ENCODE data around the gene RGPD8. TPM values are rescaled to one million over a fixed set of nuclear protein-coding genes. Genes with fewer than 3 reads are reported as not detected.

RGPD8 gene
- total RNA-seq, 1 experiment from 2014 or later, result 13.6 TPM

- H3K4me3 ChIP-seq (ENCODE audit: low read length), result no peak overlapping the region
- H3K9me2 ChIP-seq (replicated peaks; ENCODE audit: low read length), result no peaks in the 10 kb centered on the region
- no peak for ATAC-seq
- TF ChIP-seq EZH2 (IDR thresholded peaks at IDR 0.05; ENCODE audit: low read length, unreplicated experiment) (no peak), EZH2phosphoT487 (IDR thresholded peaks at IDR 0.05; ENCODE audit: borderline replicate concordance, low read length) (no peak), CTCF (conservative IDR thresholded peaks at IDR 0.05; ENCODE audit: low read depth, low read length) (no peak)
- DNase-seq, result no peak
- H3K4me1 ChIP-seq (ENCODE audit: insufficient read depth, low read length), result no peaks in the 10 kb centered on the region
- no peak overlapping the region for H3K4me2 ChIP-seq (ENCODE audit: low read length)
- intact Hi-C loops (cut with micrococcal nuclease), result no loop called here
- no peak overlapping the region for H3K9ac ChIP-seq (ENCODE audit: low read length)
- BruUV-seq (replicated peaks), result no TSS peak
- no peak overlapping the region for H3K27ac ChIP-seq (ENCODE audit: low read length)
- ChIA-PET CTCF (interaction anchor here (0.6 kb wide), 1 partner anchor 158 kb away, joined by 3 read pairs; no protein-coding TSS in a partner anchor), POLR2A (ENCODE audit: unreplicated experiment) (no interaction called here)
- H3K79me2 ChIP-seq (ENCODE audit: low read length), result no peaks in the 10 kb centered on the region
- H3K9me3 ChIP-seq (ENCODE audit: low read length), result no peaks in the 10 kb centered on the region
- no peaks in the 10 kb centered on the region for H4K20me1 ChIP-seq (ENCODE audit: low read length)
- H3F3A ChIP-seq (ENCODE audit: low read length, unreplicated experiment), result no peaks in the 10 kb centered on the region
- H3K36me3 ChIP-seq (ENCODE audit: low read depth, low read length), result no peaks in the 10 kb centered on the region
- no peak overlapping the region for H2AFZ ChIP-seq (ENCODE audit: low read length)
- no peaks in the 10 kb centered on the region for H3K27me3 ChIP-seq (ENCODE audit: low read length)
These were observed 111.8 kb downstream of the RGPD8 start for GRCh38 chr2:112321375-112322320.

Other genes with a start within 250 kb of the RGPD8 start
- 13.1 and 17.0 TPM in 2 replicates for gene ZC3H8, start 178.6 kb downstream of the RGPD8 start, total RNA-seq (2014; rRNA removed)
- gene ZC3H6, start 158.0 kb downstream of the RGPD8 start, total RNA-seq (2014; rRNA removed), result 1.3 TPM in 2 replicates
- gene TTL, start 48.5 kb upstream of the RGPD8 start, total RNA-seq (2014; rRNA removed), result 31.4 and 33.5 TPM in 2 replicates
- 31.6 and 31.7 TPM in 2 replicates for gene POLR1B, start 108.8 kb upstream of the RGPD8 start, total RNA-seq (2014; rRNA removed)
- 25.4 and 27.9 TPM in 2 replicates for gene CHCHD5, start 151.0 kb upstream of the RGPD8 start, total RNA-seq (2014; rRNA removed)
- 209 and 257 TPM in 2 replicates for gene SLC20A1, start 212.3 kb upstream of the RGPD8 start, total RNA-seq (2014; rRNA removed)

Measured in PC-3 (cell line).